GM23338 (cell line): Measurements from ENCODE around the gene NCOA7. TPM values are rescaled to one million over a fixed set of nuclear protein-coding genes. Genes with fewer than 3 reads are reported as not detected.

ENCODE experiments used
- ATAC-seq: fragments of 200-7000 bp; cut with Tn5 transposase; 3 replicates; pipeline ENCODE4 v1.9.1; 2020
- DNase-seq: peaks from one replicate; pipeline ENCODE4 v3.0.0-alpha.2; 2015; ENCODE audit warnings: low spot score
- H2AFZ ChIP-seq: fragments of 200-600 bp; sonication (generic); 2 replicates; pipeline ENCODE4 v1.8.0; 2016; ENCODE audit warnings: antibody characterized with exemption, mild to moderate bottlenecking, moderate library complexity
- H3F3A ChIP-seq: fragments of 200-600 bp; sonication (generic); replicated peaks from 2 replicates; pipeline ENCODE4 v1.8.0; 2017; ENCODE audit warnings: antibody characterized with exemption, mixed run types, low read depth
- H3K27ac ChIP-seq: fragments of 200-600 bp; sonication (generic); 2 replicates; pipeline ENCODE4 v1.6.1; 2016; ENCODE audit warnings: low read depth
- H3K27me3 ChIP-seq: fragments of 200-600 bp; sonication (generic); 2 replicates; pipeline ENCODE4 v1.8.0; 2016; ENCODE audit warnings: mild to moderate bottlenecking, mixed run types, moderate library complexity; ENCODE audit not compliant: insufficient read depth
- H3K36me3 ChIP-seq: fragments of 200-600 bp; sonication (generic); 2 replicates; pipeline ENCODE4 v1.8.0; 2016; ENCODE audit warnings: mild to moderate bottlenecking; ENCODE audit not compliant: insufficient read depth
- H3K4me1 ChIP-seq: fragments of 200-600 bp; sonication (generic); 2 replicates; pipeline ENCODE4 v1.8.0; 2016; ENCODE audit warnings: mild to moderate bottlenecking, moderate library complexity; ENCODE audit not compliant: insufficient read depth
- H3K4me2 ChIP-seq: fragments of 200-600 bp; sonication (generic); 2 replicates; pipeline ENCODE4 v1.7.1; 2017; ENCODE audit warnings: mixed run types
- H3K4me3 ChIP-seq: fragments of 200-600 bp; sonication (generic); 2 replicates; pipeline ENCODE4 v1.6.1; 2016; ENCODE audit warnings: mixed run types
- H3K79me2 ChIP-seq: fragments of 200-600 bp; sonication (generic); replicated peaks from 2 replicates; pipeline ENCODE4 v1.8.0; 2017; ENCODE audit warnings: mild to moderate bottlenecking; ENCODE audit not compliant: insufficient read depth
- H3K9me2 ChIP-seq: fragments of 200-600 bp; sonication (generic); 2 replicates; pipeline ENCODE4 v1.8.0; 2017; ENCODE audit not compliant: insufficient read depth
- H4K20me1 ChIP-seq: fragments of 200-600 bp; sonication (generic); replicated peaks from 2 replicates; pipeline ENCODE4 v1.8.0; 2017; ENCODE audit warnings: mild to moderate bottlenecking; ENCODE audit not compliant: insufficient read depth
- H3K27ac Mint-ChIP-seq: 2 replicates; pipeline ENCODE4 v1.8.0; 2020; ENCODE audit warnings: inconsistent platforms, mild to moderate bottlenecking, moderate library complexity, mixed read lengths
- H3K27me3 Mint-ChIP-seq: 3 replicates; pipeline ENCODE4 v1.8.0; 2022; ENCODE audit warnings: low read depth, mild to moderate bottlenecking, moderate library complexity, mixed read lengths, inconsistent platforms; ENCODE audit not compliant: insufficient read depth, poor library complexity
- H3K36me3 Mint-ChIP-seq: 3 replicates; pipeline ENCODE4 v1.8.0; 2021; ENCODE audit warnings: low read depth, mild to moderate bottlenecking, inconsistent platforms, moderate library complexity, mixed read lengths
- H3K4me1 Mint-ChIP-seq: 3 replicates; pipeline ENCODE4 v1.8.0; 2020; ENCODE audit warnings: mild to moderate bottlenecking, inconsistent platforms, mixed read lengths
- H3K4me3 Mint-ChIP-seq: 3 replicates; pipeline ENCODE4 v1.8.0; 2021; ENCODE audit warnings: moderate library complexity, mild to moderate bottlenecking, inconsistent platforms, mixed read lengths
- H3K9me3 Mint-ChIP-seq: 3 replicates; pipeline ENCODE4 v1.8.0; 2020; ENCODE audit warnings: moderate library complexity, mild to moderate bottlenecking, inconsistent platforms, mixed read lengths
- NANOG ChIP-seq: IDR thresholded peaks from 2 replicates; pipeline ENCODE4 v1.6.1; 2016; ENCODE audit warnings: antibody characterized with exemption, borderline replicate concordance
- ZNF114 ChIP-seq: fragments of 250-450 bp; sonication (Bioruptor Pico); IDR thresholded peaks from 2 replicates; pipeline ENCODE4 v1.5.0; 2020; ENCODE audit warnings: mild to moderate bottlenecking, moderate library complexity
- ZNF331 ChIP-seq: fragments of 250-450 bp; sonication (Bioruptor Pico); IDR thresholded peaks from 2 replicates; pipeline ENCODE4 v1.5.0; 2020; ENCODE audit warnings: low read depth, mild to moderate bottlenecking, moderate library complexity
- polyA plus RNA-seq: library from polyadenylated mRNA; unstranded; fragments of >200 nt; fragmentation: Nextera tagmentation; extraction: Ambion mirVana; gene quantifications from 2 replicates; pipeline ENCODE4 v1.2.1, GENCODE V29; 2016
- total RNA-seq: library from RNA; depleted of rRNA; stranded (reverse); fragments of >200 nt; shearing (Covaris generic); gene quantifications from 2 replicates; pipeline ENCODE4 v1.2.3, GENCODE V29; 2014
- TF ChIP-seq, protein P1 (sequence below): fragments of 250-450 bp; sonication (Bioruptor Pico); IDR thresholded peaks from 2 replicates; pipeline ENCODE4 v1.5.0; 2020; ENCODE audit warnings: mild to moderate bottlenecking, moderate library complexity
- TF ChIP-seq, protein P2 (sequence below), 2 experiments: fragments of 200-600 bp in 1 of 2; sonication (generic) in 1 of 2; conservative IDR thresholded peaks; 2 replicates each; pipeline versions ENCODE4 v1.5.1 to v1.6.1; 2016 to 2017; ENCODE audit warnings: antibody characterized with exemption in 2 of 2, low read depth in 2 of 2, mild to moderate bottlenecking in 2 of 2, moderate library complexity in 1 of 2
- TF ChIP-seq, protein P3 (sequence below): IDR thresholded peaks from 2 replicates; pipeline ENCODE4 v1.6.1; 2016; ENCODE audit warnings: antibody characterized with exemption

NCOA7 gene
- total and polyA plus RNA-seq, 2 experiments from 2014 or later = 9.3 to 15.7 TPM

DNA sequence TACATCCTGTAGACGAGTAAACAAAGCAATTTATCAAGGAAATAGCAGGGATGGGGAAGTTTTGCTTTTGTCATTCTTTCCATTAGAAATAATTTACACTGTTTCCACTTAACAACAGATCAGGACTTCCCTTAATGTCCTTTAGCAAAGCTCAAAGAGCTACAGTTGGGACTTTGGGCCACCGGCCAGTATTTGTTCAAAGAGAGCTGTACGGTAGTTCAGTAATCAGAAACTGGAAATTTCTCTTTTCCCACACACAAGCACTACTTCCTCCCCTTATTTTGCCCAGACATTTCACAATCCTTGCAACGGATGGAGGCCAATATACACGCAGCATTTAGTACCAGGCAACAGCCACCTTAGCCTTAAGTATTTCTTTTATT is 153.7 kb downstream of the NCOA7 start (continued):
- TF ChIP-seq, protein P1, sequence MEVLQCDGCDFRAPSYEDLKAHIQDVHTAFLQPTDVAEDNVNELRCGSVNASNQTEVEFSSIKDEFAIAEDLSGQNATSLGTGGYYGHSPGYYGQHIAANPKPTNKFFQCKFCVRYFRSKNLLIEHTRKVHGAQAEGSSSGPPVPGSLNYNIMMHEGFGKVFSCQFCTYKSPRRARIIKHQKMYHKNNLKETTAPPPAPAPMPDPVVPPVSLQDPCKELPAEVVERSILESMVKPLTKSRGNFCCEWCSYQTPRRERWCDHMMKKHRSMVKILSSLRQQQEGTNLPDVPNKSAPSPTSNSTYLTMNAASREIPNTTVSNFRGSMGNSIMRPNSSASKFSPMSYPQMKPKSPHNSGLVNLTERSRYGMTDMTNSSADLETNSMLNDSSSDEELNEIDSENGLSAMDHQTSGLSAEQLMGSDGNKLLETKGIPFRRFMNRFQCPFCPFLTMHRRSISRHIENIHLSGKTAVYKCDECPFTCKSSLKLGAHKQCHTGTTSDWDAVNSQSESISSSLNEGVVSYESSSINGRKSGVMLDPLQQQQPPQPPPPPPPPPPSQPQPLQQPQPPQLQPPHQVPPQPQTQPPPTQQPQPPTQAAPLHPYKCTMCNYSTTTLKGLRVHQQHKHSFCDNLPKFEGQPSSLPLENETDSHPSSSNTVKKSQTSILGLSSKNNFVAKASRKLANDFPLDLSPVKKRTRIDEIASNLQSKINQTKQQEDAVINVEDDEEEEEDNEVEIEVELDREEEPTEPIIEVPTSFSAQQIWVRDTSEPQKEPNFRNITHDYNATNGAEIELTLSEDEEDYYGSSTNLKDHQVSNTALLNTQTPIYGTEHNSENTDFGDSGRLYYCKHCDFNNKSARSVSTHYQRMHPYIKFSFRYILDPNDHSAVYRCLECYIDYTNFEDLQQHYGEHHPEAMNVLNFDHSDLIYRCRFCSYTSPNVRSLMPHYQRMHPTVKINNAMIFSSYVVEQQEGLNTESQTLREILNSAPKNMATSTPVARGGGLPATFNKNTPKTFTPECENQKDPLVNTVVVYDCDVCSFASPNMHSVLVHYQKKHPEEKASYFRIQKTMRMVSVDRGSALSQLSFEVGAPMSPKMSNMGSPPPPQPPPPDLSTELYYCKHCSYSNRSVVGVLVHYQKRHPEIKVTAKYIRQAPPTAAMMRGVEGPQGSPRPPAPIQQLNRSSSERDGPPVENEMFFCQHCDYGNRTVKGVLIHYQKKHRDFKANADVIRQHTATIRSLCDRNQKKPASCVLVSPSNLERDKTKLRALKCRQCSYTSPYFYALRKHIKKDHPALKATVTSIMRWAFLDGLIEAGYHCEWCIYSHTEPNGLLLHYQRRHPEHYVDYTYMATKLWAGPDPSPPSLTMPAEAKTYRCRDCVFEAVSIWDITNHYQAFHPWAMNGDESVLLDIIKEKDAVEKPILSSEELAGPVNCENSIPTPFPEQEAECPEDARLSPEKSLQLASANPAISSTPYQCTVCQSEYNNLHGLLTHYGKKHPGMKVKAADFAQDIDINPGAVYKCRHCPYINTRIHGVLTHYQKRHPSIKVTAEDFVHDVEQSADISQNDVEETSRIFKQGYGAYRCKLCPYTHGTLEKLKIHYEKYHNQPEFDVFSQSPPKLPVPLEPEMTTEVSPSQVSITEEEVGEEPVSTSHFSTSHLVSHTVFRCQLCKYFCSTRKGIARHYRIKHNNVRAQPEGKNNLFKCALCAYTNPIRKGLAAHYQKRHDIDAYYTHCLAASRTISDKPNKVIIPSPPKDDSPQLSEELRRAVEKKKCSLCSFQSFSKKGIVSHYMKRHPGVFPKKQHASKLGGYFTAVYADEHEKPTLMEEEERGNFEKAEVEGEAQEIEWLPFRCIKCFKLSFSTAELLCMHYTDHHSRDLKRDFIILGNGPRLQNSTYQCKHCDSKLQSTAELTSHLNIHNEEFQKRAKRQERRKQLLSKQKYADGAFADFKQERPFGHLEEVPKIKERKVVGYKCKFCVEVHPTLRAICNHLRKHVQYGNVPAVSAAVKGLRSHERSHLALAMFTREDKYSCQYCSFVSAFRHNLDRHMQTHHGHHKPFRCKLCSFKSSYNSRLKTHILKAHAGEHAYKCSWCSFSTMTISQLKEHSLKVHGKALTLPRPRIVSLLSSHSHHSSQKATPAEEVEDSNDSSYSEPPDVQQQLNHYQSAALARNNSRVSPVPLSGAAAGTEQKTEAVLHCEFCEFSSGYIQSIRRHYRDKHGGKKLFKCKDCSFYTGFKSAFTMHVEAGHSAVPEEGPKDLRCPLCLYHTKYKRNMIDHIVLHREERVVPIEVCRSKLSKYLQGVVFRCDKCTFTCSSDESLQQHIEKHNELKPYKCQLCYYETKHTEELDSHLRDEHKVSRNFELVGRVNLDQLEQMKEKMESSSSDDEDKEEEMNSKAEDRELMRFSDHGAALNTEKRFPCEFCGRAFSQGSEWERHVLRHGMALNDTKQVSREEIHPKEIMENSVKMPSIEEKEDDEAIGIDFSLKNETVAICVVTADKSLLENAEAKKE = no peak
- TF ChIP-seq, protein P2, sequence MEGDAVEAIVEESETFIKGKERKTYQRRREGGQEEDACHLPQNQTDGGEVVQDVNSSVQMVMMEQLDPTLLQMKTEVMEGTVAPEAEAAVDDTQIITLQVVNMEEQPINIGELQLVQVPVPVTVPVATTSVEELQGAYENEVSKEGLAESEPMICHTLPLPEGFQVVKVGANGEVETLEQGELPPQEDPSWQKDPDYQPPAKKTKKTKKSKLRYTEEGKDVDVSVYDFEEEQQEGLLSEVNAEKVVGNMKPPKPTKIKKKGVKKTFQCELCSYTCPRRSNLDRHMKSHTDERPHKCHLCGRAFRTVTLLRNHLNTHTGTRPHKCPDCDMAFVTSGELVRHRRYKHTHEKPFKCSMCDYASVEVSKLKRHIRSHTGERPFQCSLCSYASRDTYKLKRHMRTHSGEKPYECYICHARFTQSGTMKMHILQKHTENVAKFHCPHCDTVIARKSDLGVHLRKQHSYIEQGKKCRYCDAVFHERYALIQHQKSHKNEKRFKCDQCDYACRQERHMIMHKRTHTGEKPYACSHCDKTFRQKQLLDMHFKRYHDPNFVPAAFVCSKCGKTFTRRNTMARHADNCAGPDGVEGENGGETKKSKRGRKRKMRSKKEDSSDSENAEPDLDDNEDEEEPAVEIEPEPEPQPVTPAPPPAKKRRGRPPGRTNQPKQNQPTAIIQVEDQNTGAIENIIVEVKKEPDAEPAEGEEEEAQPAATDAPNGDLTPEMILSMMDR (conservative IDR thresholded peaks at IDR 0.05; ENCODE audit: low read depth in 2 of 2) = no peak
- TF ChIP-seq NANOG = no peak
- no peak for TF ChIP-seq ZNF331 (CRISPR knock-in tag)
- TF ChIP-seq, protein P3, sequence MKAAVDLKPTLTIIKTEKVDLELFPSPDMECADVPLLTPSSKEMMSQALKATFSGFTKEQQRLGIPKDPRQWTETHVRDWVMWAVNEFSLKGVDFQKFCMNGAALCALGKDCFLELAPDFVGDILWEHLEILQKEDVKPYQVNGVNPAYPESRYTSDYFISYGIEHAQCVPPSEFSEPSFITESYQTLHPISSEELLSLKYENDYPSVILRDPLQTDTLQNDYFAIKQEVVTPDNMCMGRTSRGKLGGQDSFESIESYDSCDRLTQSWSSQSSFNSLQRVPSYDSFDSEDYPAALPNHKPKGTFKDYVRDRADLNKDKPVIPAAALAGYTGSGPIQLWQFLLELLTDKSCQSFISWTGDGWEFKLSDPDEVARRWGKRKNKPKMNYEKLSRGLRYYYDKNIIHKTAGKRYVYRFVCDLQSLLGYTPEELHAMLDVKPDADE = no peak

DNA sequence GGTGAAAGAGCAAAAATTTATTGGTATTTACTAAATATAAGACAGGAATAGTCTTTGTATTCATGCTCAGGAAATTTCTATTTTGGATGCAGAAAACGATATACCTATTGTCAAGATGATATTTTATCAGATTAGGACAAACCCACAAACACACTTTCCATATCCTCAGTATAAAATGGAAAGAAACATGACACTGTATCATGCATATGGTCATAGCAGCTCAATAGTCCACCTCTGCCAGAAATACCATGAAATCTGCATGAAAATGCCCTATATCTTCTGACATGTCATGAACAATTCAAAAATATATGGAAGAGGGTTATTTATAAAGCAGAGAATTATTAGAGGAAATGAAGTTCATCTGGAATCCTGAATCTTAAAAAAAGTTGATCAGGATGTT is 154.1 kb downstream of the NCOA7 start:
- Histone ChIP-seq H4K20me1 (no peaks in the 10 kb centered on the region), H3K27me3 (no peaks in the 10 kb centered on the region), H3K9me2 (no peaks in the 10 kb centered on the region), H3K36me3 (no peaks in the 10 kb centered on the region), H3K4me2 (no peak overlapping the region), H3K27ac (no peak overlapping the region), H3K4me1 (no peaks in the 10 kb centered on the region), H3K4me3 (no peak overlapping the region), H3F3A (0 out of 2 replicates have a peak, but pooled peaks cover 3% of the 10 kb centered on the region), H3K79me2 (no peaks in the 10 kb centered on the region), H2AFZ (no peak overlapping the region)
- Mint-ChIP-seq H3K4me3 (no peak overlapping the region), H3K27me3 (no peaks in the 10 kb centered on the region), H3K36me3 (no peaks in the 10 kb centered on the region), H3K4me1 (peaks cover 1% of the 10 kb centered on the region), H3K9me3 (no peaks in the 10 kb centered on the region), H3K27ac (no peak overlapping the region)
- DNase-seq (no peak), ATAC-seq (no peak)
- no peak for TF ChIP-seq ZNF114 (CRISPR knock-in tag)
- TF ChIP-seq, protein P1 = no peak
